Ovary (tissue), 3 donors: ENCODE measurements around the gene CENPX.

Experiments
- CTCF ChIP-seq, 3 donors: fragments of 450-650 bp in 2 of 3; fragments of 200-600 bp in 1 of 3; IDR thresholded peaks; one replicate each; pipeline versions ENCODE4 v1.5.1 to v1.8.0; 2016 to 2022; ENCODE audit warnings: antibody characterized with exemption in 3 of 3, mild to moderate bottlenecking in 1 of 3
- EP300 ChIP-seq: sonication (generic); formaldehyde crosslinking; IDR thresholded peaks from one replicate; pipeline ENCODE4 v1.6.1; 2017; ENCODE audit warnings: antibody characterized with exemption
- POLR2A ChIP-seq: fragments of 450-650 bp; IDR thresholded peaks from one replicate; pipeline ENCODE4 v1.6.1; 2017; ENCODE audit warnings: antibody characterized with exemption, mild to moderate bottlenecking, moderate library complexity
- donor health status: DM: no; HTN: no; CAD: no.

DNA sequence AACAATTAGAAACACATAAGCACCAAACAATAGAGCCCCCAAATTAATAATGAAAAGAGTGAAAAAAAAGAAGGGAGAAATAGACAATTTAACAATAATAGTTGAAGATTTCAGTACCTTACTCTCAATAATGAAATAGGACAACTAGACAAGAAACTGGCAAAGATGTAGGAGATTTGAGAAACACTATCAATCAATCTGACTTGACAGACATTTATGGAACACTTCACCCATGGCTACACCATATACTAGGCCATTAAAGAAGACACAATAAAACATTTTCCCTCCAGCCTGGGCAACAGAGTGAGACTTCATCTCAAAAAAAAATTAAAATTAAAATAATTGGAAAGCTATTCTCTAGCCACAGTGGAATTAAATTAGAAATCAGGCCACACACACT, 47.9 kb upstream of the CENPX start:
- TF ChIP-seq CTCF (IDR thresholded peaks at IDR 0.05) (no peak), POLR2A (no peak), EP300 (no peak)
